ENCODE data around the gene MBTD1.
A peak's percentile ranks its signal among the peaks of the same experiment; 100 is the strongest.

MBTD1 gene

DNA sequence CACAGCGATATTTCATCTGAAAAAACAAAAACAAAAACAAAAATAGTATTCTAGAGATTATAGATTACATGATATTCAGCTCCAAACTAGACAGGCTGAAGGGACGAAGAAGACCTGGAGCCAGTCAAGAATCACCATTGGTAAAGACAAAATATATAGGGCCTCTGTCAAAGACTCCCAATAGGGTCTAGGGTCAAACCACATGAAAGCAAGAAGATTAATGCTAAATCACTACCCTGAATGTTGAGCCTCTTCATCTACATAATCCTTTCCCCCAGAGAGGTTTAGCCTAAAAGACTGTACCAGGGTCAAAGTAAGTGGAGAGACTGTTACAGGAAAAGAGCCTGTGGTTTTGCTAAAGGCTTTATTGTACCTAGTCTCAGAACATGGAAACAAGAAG lies 117.3 kb downstream of the MBTD1 start:
- DNase-seq, result no peak

DNA sequence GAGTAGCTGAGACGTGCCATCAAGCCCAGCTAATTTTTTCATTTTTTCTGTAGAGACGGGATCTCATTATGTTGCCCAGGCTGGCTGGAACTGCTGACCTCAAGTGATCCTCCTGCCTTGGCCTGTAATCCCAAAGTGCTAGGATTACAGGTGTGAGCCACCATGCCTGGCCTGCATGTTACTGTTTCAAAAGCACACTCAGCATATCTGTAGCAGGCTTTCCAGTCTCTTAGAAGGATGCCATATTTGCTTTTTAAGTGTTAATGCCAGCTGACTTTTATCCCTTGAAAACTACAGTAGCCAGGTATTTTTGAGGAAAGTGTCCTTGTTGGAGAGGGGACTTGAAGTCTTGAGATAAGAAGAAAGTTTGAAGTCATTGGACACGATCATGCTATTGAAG lies 123.9 kb downstream of the MBTD1 start:
- no peak for DNase-seq

DNA sequence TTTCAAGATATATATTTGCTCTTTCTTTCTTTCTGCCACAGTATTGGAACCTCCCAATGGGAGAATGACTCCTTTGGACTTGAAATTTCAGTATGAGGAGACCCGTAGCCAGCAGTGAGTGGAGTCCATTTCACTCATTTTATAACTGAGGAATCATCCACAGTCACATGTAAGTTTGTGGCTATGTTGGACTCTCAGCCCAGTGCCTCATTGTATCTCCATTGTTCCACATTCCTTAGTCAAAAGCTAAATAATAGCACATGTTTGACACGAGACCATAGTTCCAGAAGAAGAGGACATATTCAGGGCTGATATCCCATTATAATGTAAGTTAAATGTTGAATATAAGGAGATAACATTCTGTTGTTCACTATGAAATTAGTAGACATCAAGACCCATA lies 126.5 kb downstream of the MBTD1 start:
- DNase-seq, result no peak

DNA sequence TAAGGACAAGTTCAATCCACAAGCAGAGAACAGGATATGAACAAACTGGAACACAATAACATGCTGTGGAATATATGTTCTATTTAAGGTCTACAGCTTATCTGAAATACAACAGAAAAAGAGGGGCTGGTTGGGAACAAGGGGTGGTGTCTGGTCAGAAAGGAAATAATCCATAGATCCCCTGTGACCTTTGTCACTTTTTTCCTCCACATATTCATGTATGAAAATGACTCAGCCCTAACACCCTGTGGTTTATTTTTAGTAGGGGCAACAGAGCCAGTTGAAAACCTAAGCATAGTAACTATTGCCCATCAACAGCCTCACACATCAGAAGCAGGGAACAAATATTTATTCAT lies 126.9 kb downstream of the MBTD1 start:
- no peak for DNase-seq

DNA sequence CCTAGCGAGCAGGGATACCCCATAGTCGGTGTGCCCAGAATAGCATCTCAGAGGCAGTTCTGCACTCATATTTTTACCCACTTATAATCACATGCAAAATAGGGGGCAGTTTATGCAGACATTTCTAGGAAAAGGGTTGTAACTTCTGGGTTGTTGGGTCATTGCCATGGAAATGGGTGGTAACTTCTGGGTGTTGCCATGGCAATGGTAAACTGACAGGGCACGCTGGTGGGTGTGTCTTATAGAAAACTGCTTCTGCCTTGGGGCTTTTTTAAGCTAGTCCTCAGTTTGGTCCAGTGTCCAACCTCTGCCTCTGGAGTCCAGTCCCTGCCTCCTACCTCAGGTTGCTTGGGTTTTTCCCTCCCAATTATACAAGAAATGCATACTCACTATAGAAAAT lies 131.8 kb downstream of the MBTD1 start:
- peak; percentile 55 for DNase-seq
